WERI-Rb-1 (cell line): Measurements from ENCODE around the gene AKAP11.

Experiments
- DNase-seq: peaks from one replicate; pipeline ENCODE4 v3.0.0-alpha.2; 2020
- H3K27ac ChIP-seq: fragments of 250-450 bp; sonication (Bioruptor Pico); 2 replicates; pipeline ENCODE4 v1.5.1; 2020; ENCODE audit warnings: mild to moderate bottlenecking, moderate library complexity
- H3K27me3 ChIP-seq: fragments of 250-450 bp; sonication (Bioruptor Pico); 2 replicates; pipeline ENCODE4 v1.5.1; 2021; ENCODE audit warnings: mild to moderate bottlenecking, low read depth, moderate library complexity; ENCODE audit not compliant: insufficient read depth, severe bottlenecking
- H3K36me3 ChIP-seq: fragments of 250-450 bp; sonication (Bioruptor Pico); 2 replicates; pipeline ENCODE4 v1.5.1; 2020; ENCODE audit warnings: mild to moderate bottlenecking, moderate library complexity
- H3K4me3 ChIP-seq: 2 replicates; pipeline ENCODE4 v1.5.1; 2011; ENCODE audit warnings: low read depth, mild to moderate bottlenecking, control low read depth, low read length
- H3K9me3 ChIP-seq: fragments of 250-450 bp; sonication (Bioruptor Pico); 2 replicates; pipeline ENCODE4 v1.5.1; 2021; ENCODE audit warnings: mild to moderate bottlenecking, moderate library complexity; ENCODE audit not compliant: severe bottlenecking
- TF ChIP-seq, protein P1 (sequence below): IDR thresholded peaks from 2 replicates; pipeline ENCODE4 v1.5.1; 2011; ENCODE audit warnings: low read depth, mild to moderate bottlenecking, control low read depth, inconsistent platforms, low read length

AKAP11 gene

DNA sequence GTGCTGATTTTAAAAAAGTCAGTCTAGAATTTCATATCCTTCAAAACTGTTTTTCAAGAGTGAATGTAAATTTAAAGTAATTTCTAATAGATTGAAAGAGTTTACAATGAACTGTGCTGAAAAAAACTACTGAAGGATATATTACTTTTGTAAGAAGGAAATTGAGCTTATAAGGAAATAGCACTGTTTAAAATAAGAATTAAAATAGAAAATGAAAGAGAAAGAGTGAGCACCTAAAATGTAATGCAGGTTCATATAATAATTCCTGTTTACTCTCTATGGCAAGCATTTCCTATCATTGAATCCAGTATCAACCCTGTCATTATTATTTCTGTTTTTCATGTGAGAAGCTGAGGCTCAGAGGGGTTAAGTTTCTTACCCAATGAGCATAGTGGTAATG, 57.3 kb downstream of the AKAP11 start:
- Histone ChIP-seq H3K9me3 (no peaks in the 10 kb centered on the region), H3K27me3 (no peaks in the 10 kb centered on the region), H3K36me3 (no peaks in the 10 kb centered on the region), H3K4me3 (no peak overlapping the region), H3K27ac (no peak overlapping the region)
- TF ChIP-seq, protein P1, sequence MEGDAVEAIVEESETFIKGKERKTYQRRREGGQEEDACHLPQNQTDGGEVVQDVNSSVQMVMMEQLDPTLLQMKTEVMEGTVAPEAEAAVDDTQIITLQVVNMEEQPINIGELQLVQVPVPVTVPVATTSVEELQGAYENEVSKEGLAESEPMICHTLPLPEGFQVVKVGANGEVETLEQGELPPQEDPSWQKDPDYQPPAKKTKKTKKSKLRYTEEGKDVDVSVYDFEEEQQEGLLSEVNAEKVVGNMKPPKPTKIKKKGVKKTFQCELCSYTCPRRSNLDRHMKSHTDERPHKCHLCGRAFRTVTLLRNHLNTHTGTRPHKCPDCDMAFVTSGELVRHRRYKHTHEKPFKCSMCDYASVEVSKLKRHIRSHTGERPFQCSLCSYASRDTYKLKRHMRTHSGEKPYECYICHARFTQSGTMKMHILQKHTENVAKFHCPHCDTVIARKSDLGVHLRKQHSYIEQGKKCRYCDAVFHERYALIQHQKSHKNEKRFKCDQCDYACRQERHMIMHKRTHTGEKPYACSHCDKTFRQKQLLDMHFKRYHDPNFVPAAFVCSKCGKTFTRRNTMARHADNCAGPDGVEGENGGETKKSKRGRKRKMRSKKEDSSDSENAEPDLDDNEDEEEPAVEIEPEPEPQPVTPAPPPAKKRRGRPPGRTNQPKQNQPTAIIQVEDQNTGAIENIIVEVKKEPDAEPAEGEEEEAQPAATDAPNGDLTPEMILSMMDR = no peak
- DNase-seq = no peak

DNA sequence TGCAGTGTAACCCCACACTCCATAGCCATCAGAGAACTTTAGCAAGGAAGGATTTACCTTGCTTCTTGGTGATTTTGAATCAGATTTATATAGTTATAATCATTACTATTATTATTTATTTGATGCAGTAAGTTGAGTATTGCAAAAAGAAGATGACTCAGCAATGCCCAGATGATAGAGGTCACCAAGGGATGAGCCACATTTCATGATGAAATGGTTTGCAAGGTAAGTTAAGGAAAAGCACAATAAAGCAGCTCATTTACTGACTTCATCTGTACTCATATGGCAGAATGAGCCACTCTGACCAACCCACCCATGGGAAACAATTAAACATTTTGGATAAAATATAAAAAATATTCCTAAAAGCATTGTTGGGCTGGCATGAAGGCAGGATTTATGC, 59.1 kb downstream of the AKAP11 start:
- no peaks in the 10 kb centered on the region for H3K36me3 ChIP-seq
- H3K27ac ChIP-seq = no peak overlapping the region

DNA sequence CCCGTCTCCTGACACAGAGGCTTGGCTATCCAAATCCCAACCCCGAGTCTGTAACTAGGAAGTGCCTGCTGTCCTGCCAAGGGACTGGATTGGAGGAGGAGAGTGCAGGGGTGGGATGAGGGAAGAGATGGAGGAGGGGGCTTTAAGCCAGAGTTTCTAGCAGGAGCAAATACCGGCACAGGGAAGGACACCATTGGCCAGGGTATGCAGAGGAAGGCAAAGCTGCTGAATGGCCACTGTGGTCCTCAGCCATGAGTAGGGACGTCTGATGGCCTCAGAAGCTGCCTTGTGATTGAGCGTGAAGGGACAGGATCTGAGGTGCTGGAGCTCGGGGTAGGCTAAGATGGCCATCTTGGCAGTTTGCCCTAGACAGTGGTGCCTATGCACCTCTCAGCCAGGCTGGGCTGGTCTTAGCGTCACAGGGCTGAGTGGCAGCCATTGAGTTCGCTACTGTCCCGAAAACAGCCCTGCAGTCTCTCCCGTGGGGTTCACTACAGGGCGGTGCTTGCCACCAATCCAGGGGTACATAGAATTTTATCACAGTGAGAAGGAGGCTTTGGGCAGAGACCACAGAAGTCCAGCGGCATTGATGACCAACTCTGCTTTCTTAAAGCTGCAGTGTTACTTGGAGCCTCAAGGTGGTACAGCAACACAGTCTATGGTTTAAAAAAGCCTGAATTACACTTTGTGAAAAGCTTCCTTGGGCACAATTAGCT, 61.8 kb downstream of the AKAP11 start:
- Histone ChIP-seq H3K27ac (no peak overlapping the region), H3K36me3 (no peaks in the 10 kb centered on the region), H3K4me3 (no peak overlapping the region), H3K27me3 (peaks cover 4% of the 10 kb centered on the region), H3K9me3 (no peaks in the 10 kb centered on the region)
- no peak for DNase-seq
- TF ChIP-seq, protein P1 = peak; percentile 57

More for the DNA sequence above, 59.1 kb downstream of the AKAP11 start:
- Histone ChIP-seq H3K9me3 (no peaks in the 10 kb centered on the region), H3K27me3 (peaks cover 4% of the 10 kb centered on the region), H3K4me3 (no peak overlapping the region)
- no peak for DNase-seq
- TF ChIP-seq, protein P1 = no peak

DNA sequence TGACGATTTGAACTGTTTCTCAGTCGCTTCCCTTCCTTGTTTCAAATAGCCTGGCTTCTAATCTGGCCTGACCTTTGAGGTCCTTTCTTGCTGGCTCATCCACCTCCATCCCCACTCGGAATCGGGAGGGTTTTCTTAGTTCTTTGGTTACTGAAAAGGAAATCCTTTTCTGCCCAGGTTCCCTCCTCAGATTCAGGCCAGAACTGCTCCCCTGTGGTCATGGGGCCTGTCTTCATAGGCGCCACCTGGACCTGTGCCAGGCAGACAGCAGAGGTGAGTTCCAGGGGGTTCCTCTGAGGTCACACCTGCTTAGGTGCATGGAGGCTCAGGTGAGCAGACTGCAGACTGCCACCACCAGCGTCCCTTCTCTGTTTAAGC, 62.4 kb downstream of the AKAP11 start:
- H3K9me3 ChIP-seq = no peaks in the 10 kb centered on the region
- H3K27me3 ChIP-seq = peaks cover 4% of the 10 kb centered on the region
- H3K27ac ChIP-seq = no peak overlapping the region
- TF ChIP-seq, protein P1 = no peak
- no peak overlapping the region for H3K4me3 ChIP-seq
- H3K36me3 ChIP-seq = no peaks in the 10 kb centered on the region
- no peak for DNase-seq

DNA sequence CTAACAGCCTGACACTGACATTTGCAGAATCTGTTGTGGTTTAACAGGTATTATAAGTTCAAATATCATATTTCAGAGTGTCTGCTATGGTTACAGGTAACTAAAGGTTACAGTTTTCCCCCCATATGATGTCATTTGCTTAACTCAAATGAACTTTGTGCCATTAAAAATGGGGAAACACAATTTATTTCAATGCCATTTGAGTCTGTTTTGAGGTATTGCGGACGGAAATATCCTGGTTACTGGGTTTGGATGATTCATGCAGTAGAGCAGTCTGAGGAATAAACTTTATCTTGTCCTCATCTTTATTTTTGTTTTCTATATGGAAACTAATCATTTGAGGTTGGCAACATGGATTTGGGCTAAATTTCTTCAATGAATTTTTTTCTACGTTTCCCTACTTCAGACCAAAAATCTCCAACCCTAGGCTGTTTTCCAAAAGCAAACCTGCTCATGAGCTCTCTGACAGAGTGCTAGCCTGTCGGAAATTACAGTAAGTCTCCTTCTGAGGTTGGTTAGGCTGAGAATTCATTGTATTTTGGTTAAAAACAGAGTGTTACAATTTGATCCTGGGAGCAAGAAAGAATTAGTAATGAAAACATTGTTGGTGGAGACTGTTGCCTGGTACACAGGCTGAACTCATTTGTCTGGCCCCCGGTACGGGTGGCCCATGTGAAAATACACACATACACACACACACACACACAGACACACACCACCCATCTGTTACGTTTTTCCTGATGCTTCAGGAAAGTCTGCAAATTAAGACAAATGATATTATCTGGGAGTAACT, 66.1 kb downstream of the AKAP11 start:
- DNase-seq = no peak
- H3K4me3 ChIP-seq = no peak overlapping the region
- H3K36me3 ChIP-seq = no peaks in the 10 kb centered on the region
- H3K27me3 ChIP-seq = peaks cover 4% of the 10 kb centered on the region
- H3K27ac ChIP-seq = no peak overlapping the region
- H3K9me3 ChIP-seq = no peaks in the 10 kb centered on the region
- TF ChIP-seq, protein P1 = no peak
